ENCODE data around the gene CERS1.

- no peak for TF ChIP-seq CTCF (IDR thresholded peaks at IDR 0.05; ENCODE audit: extremely low read depth in 1 of 2, insufficient read depth in 1 of 2, low read depth in 1 of 2, low read length in 2 of 2)
- TF ChIP-seq POLR2AphosphoS5 (IDR thresholded peaks at IDR 0.05; ENCODE audit: insufficient read depth, low read depth, low read length): no peak
- no peak for TF ChIP-seq MAX (IDR thresholded peaks at IDR 0.05; ENCODE audit: insufficient read depth, insufficient read length)
- no peak for TF ChIP-seq POLR2A (IDR thresholded peaks at IDR 0.05; ENCODE audit: low read depth, low read length)
- no peak for TF ChIP-seq JUN (IDR thresholded peaks at IDR 0.05; ENCODE audit: borderline replicate concordance, insufficient read depth, insufficient read length, low read depth)
- no peak for TF ChIP-seq MYC (IDR thresholded peaks at IDR 0.05; ENCODE audit: low read depth, low read length)
- no peak for TF ChIP-seq EZH2 (IDR thresholded peaks at IDR 0.05; ENCODE audit: borderline replicate concordance, low read depth, low read length, severe bottlenecking)
- TF ChIP-seq FOS (IDR thresholded peaks at IDR 0.05; ENCODE audit: borderline replicate concordance, insufficient read depth, low read length): no peak
These were observed 2.9 kb upstream of the CERS1 start for GRCh38 chr19:18898607-18899408.

Measured in endothelial cell of umbilical vein (primary cell).